ENCODE results near the gene MRPS30.
"Not testable (repeated sequence)": the region's sequence is repeated elsewhere in the genome, so short reads cannot be mapped to it uniquely, and the experiment has no call there.

The MRPS30 gene

DNA sequence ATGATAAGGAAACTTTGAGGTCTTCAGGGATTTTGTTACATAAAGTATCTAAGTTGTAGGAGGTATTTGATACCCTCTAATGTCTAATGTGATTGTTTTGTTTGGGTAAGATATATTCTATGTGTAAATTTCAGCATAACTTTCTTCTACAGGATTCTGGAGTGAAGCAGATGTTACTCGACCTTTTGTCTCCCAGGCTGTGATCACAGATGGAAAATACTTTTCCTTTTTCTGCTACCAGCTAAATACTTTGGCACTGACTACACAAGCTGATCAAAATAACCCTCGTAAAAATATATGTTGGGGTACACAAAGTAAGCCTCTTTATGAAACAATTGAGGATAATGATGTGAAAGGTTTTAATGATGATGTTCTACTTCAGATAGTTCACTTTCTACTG, 6.0 kb downstream of the MRPS30 start:
- no peak for DNase-seq

DNA sequence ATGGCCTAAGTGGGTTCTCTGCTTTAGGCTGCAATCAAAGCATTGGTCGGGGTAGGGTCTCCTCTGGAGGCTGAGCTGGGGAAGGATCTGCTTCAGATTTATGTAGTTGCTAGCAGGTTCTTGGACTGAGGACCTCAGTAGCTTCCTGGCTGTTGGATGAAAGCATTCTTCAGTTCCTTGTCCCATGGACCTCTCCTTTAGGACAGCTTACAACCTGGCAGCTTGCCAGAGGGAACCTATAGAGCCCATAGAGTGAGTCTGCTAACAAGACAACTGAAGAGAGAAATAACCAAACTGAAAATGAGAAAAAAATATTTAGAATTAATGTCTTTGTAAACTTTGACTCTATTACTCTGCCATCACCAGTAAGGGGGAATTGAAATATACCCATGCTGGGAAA, 12.4 kb downstream of the MRPS30 start:
- no peak for DNase-seq

GRCh38 chr5:44824662-44825061, 15.9 kb downstream of the MRPS30 start:
- not testable (repeated sequence) for DNase-seq

DNA sequence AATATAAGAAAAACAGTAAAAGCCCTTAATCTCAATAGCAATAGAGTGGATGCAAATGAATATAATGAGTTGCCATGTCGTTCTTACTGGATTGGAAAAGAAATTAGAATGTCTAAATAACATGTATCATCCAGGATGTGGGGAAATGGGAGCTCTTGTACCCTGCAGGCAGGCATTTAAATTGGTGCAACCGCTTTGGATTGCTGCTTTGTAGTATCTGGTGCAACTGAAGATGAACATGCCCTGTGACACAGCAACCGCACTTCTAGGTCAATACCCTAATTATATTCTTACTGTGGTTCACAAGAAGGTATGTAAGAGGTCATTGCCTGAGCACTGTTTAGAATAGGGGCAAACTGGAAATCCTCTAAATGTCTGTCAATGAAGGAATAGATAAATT, 18.9 kb downstream of the MRPS30 start:
- DNase-seq = no peak

DNA sequence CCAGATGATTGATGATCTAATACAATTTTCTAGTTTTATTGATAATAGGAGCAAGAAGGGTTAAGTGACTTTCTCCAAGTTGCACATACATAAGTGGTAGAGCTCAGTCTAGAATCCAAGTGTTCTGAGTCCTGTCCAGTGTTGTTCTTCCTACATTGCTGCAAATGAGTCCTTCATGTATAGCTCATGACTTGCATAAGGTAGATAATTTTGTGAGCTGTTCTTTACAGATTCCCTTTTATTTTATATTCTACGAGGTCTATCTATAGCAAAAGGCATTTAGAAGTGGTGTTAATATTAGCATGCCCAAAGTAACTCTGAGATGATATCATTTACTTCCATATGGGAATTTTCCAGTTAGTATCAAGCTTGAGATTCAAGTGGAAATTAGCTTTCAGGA, 20.0 kb downstream of the MRPS30 start:
- no peak for DNase-seq

GRCh38 chr5:44830951-44831350, 22.2 kb downstream of the MRPS30 start:
- DNase-seq = no peak

- peak in 3 of 56 donors; percentile 0 to 2 (median 1) for DNase-seq
Measured at GRCh38 chr5:44833249-44833648, 24.5 kb downstream of the MRPS30 start.

GRCh38 chr5:44835693-44836092, 26.9 kb downstream of the MRPS30 start:
- DNase-seq = no peak

- DNase-seq = no peak
Measured at GRCh38 chr5:44839018-44839681, 30.4 kb downstream of the MRPS30 start.

GRCh38 chr5:44842496-44843282, 33.9 kb downstream of the MRPS30 start:
- DNase-seq = no peak

- DNase-seq = no peak
Measured at GRCh38 chr5:44844744-44845143, 36.0 kb downstream of the MRPS30 start.

GRCh38 chr5:44845777-44846176, 37.0 kb downstream of the MRPS30 start:
- no peak for DNase-seq

- DNase-seq = no peak
Measured at GRCh38 chr5:44847206-44847852, 38.6 kb downstream of the MRPS30 start.

DNA sequence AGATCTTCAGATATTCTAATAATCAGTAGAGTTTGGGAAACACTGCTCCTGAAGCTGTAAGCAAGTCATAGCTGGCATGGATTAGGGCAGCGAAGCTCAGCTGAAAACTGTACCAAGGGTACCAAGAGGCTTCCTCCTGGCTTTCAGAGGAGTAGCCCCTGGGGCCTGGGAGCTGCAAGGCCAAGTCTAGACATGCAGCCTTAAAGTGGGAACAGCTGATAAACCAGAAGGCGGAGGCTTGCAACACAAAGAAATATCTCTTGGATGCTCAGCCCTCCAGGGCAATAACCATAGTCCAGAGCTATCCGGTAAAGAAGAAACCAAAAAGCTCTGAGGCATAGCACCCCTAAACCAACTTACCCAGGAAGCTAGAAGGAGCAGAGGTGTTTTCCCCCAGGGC, 51.5 kb downstream of the MRPS30 start:
- DNase-seq = no peak

- DNase-seq = no peak
Measured at GRCh38 chr5:44862808-44863207, 54.1 kb downstream of the MRPS30 start.

All from amygdala (tissue), 56 donors.